ENCODE data around the gene KIF5C.

Gene KIF5C

DNA sequence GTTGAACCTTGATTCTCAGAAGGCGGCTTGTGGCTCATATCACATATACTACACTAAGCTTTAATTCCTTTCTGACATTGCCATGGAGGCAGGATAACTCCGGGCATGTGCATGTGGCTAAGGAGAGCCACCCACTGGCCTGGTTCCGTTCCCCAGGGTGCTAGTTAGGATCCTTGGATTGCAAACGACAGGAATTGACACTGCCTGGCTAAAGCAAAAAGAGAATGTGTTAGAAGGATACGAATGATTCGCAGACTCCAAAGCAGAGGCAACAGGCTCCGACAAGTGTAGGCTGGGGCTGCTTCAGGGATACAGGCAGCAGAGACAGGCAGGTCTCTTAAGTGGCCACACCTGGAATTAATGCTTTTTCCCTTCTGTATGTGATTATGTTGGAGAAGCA, 92.0 kb downstream of the KIF5C start:
- Histone ChIP-seq H3K27me3 (no peaks in the 10 kb centered on the region), H3K36me3 (no peaks in the 10 kb centered on the region), H3K4me1 (ENCODE audit: control insufficient read depth in 1 of 2, insufficient read depth in 1 of 2, low read depth in 1 of 2, low read length in 1 of 2) (peaks cover 51 to 65% of the 10 kb centered on the region in 2 experiments), H3K27ac (peak overlapping the region; percentile 83), H3K9me3 (no peaks in the 10 kb centered on the region), H3K4me3 (ENCODE audit: low read depth in 1 of 2, low read length in 1 of 2) (no peak overlapping the region)
- TF ChIP-seq, protein P1, sequence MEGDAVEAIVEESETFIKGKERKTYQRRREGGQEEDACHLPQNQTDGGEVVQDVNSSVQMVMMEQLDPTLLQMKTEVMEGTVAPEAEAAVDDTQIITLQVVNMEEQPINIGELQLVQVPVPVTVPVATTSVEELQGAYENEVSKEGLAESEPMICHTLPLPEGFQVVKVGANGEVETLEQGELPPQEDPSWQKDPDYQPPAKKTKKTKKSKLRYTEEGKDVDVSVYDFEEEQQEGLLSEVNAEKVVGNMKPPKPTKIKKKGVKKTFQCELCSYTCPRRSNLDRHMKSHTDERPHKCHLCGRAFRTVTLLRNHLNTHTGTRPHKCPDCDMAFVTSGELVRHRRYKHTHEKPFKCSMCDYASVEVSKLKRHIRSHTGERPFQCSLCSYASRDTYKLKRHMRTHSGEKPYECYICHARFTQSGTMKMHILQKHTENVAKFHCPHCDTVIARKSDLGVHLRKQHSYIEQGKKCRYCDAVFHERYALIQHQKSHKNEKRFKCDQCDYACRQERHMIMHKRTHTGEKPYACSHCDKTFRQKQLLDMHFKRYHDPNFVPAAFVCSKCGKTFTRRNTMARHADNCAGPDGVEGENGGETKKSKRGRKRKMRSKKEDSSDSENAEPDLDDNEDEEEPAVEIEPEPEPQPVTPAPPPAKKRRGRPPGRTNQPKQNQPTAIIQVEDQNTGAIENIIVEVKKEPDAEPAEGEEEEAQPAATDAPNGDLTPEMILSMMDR (IDR thresholded peaks at IDR 0.05): no peak

DNA sequence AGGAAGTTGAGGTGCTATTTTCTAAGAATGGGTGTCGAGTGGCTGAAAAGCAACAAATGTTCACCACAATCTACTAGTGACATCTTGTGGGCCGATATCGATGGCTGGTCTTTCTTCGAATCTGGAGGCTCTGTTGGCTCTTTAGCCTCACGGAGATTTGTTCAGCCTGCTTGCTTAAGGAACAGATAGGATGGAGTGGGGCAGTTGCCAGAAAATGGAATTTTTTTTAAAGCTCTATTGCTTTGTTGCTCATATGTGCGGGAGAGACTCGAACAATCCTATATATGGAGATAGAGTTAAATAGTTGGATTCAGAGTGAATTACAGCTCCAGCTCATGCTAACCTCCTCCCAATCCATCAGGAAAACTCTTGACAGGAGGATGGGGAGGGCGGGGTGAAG, 92.6 kb downstream of the KIF5C start:
- peaks cover 51 to 66% of the 10 kb centered on the region in 2 experiments for H3K4me1 ChIP-seq (ENCODE audit: control insufficient read depth in 1 of 2, insufficient read depth in 1 of 2, low read depth in 1 of 2, low read length in 1 of 2)
- no peaks in the 10 kb centered on the region for H3K36me3 ChIP-seq
- H3K27me3 ChIP-seq: no peaks in the 10 kb centered on the region
- no peak overlapping the region for H3K4me3 ChIP-seq (ENCODE audit: low read depth in 1 of 2, low read length in 1 of 2)
- no peaks in the 10 kb centered on the region for H3K9me3 ChIP-seq
- TF ChIP-seq, protein P1 (IDR thresholded peaks at IDR 0.05): no peak
- peak overlapping the region; percentile 83 for H3K27ac ChIP-seq

DNA sequence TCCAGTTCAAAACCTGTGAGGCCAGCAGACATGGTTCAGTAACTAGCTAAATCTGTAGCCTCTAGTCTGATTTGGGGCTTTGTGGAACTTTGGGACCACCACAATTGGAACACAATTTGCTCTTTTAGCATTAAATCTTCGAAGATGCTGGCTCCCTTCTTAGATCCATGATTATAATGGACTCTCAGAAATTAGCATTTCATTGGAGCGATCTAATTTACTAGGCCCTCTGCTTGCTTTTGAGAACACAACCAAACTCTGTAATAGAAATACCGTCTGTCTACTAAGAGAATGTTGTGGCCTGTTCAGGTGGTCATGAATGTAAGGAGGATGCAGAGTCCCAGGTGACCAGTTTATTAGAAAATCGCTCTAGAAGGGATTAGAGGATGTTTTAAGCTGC, 93.3 kb downstream of the KIF5C start:
- H3K4me3 ChIP-seq (ENCODE audit: low read depth in 1 of 2, low read length in 1 of 2): no peak overlapping the region

DNA sequence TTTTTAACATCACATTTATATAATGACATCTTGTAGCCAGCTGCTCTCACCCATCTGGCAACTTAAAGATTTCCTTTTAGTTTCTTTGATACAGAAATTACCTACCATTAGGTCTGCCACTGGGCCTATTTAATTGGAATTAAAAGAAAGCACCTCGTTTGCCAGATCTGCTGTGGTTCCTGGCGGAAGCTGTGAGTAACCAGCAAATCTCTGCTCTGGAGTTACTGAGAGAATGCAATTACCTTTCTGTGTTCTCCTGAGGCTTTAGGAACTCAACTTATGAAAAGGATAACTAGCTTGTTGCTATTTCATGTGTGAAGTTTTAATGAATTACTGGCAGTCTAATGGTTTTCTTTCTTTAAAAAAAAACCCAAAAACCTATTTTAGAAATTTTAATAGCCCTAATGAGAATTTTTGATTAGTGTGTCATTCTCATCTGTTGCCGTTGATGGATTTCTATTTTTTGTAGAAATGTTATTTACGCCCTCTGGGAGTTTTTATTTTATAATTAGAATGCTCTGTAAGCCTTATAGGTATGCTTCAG, 93.8 kb downstream of the KIF5C start:
- no peaks in the 10 kb centered on the region for H3K9me3 ChIP-seq
- no peak overlapping the region for H3K4me3 ChIP-seq (ENCODE audit: low read depth in 1 of 2, low read length in 1 of 2)
- peaks cover 51 to 66% of the 10 kb centered on the region in 2 experiments for H3K4me1 ChIP-seq (ENCODE audit: control insufficient read depth in 1 of 2, insufficient read depth in 1 of 2, low read depth in 1 of 2, low read length in 1 of 2)
- H3K27ac ChIP-seq: no peak overlapping the region
- no peaks in the 10 kb centered on the region for H3K36me3 ChIP-seq
- TF ChIP-seq, protein P1 (IDR thresholded peaks at IDR 0.05): no peak
- H3K27me3 ChIP-seq: no peaks in the 10 kb centered on the region

More for the DNA sequence above, 93.3 kb downstream of the KIF5C start:
- H3K27ac ChIP-seq: peak overlapping the region; percentile 83
- no peaks in the 10 kb centered on the region for H3K9me3 ChIP-seq
- no peaks in the 10 kb centered on the region for H3K27me3 ChIP-seq
- TF ChIP-seq, protein P1 (IDR thresholded peaks at IDR 0.05): no peak
- no peaks in the 10 kb centered on the region for H3K36me3 ChIP-seq
- peaks cover 51 to 66% of the 10 kb centered on the region in 2 experiments for H3K4me1 ChIP-seq (ENCODE audit: control insufficient read depth in 1 of 2, insufficient read depth in 1 of 2, low read depth in 1 of 2, low read length in 1 of 2)

DNA sequence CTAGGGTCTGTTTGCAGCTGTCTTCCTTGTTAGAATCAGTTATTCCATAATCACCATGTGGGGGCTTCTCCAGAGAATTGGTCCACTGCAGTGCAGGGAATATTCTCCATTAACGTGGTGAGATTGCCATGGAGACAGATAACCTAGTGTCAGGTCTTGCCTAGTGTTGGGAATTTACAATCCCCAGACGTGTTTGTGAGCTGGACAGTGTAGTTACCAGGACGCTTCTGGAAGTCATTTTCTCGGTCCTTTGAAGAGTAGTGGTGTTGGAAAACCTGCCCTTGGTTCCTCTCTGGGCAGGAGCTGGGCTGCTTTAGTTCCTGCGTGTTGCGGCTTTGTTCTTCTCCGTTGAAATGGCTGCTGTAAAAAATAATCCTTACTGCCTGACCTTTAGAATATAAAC, 94.6 kb downstream of the KIF5C start:
- no peak overlapping the region for H3K4me3 ChIP-seq (ENCODE audit: low read depth in 1 of 2, low read length in 1 of 2)

More for the DNA sequence above, 94.6 kb downstream of the KIF5C start:
- H3K36me3 ChIP-seq: no peaks in the 10 kb centered on the region
- H3K27me3 ChIP-seq: no peaks in the 10 kb centered on the region
- no peak overlapping the region for H3K27ac ChIP-seq
- H3K9me3 ChIP-seq: no peaks in the 10 kb centered on the region
- H3K4me1 ChIP-seq (ENCODE audit: control insufficient read depth in 1 of 2, insufficient read depth in 1 of 2, low read depth in 1 of 2, low read length in 1 of 2): peaks cover 51 to 63% of the 10 kb centered on the region in 2 experiments
- TF ChIP-seq, protein P1 (IDR thresholded peaks at IDR 0.05): no peak

Data from neutrophil (primary cell).